ENCODE measurements around the gene CD53. TPM values are rescaled to one million over a fixed set of nuclear protein-coding genes. Genes with fewer than 3 reads are reported as not detected.

Gene CD53
- total RNA-seq, 1 experiment from 2014 or later: 0.96 TPM

DNA sequence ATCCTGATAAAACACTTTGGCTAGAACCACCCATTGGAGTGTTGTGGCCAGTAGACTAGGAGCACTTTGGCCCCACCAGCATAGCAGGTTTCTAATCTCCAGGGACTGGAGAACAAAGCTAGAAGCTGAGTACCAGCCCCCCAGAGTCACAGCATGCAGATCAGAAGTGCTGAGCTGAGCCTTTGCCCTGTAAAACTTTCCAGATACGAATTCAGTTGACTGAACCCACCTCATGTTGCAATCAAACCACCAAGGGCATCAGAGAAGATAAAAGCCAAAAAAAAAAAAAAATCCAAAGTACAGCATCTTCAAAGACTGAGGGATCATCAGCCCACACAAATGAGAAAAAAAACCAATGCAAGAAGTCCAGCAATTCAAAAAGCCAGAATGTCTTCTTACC, 8.7 kb upstream of the CD53 start:
- Histone ChIP-seq H3K4me3 (replicated peaks in 1 of 2; ENCODE audit: low read depth in 1 of 2, low read length in 2 of 2) (no peak overlapping the region), H3K9ac (ENCODE audit: low read length) (no peak overlapping the region), H3K79me2 (ENCODE audit: insufficient read depth, low read length) (no peaks in the 10 kb centered on the region), H3K27me3 (ENCODE audit: insufficient read depth, low read length) (no peaks in the 10 kb centered on the region), H4K20me1 (ENCODE audit: insufficient read depth) (no peaks in the 10 kb centered on the region), H3K9me2 (ENCODE audit: insufficient read depth) (no peaks in the 10 kb centered on the region), H3K4me1 (ENCODE audit: control insufficient read depth in 1 of 2, insufficient read depth in 2 of 2, low read length in 2 of 2) (no peaks in the 10 kb centered on the region), H3K36me3 (ENCODE audit: control insufficient read depth in 1 of 2, insufficient read depth in 2 of 2, low read length in 2 of 2) (no peaks in the 10 kb centered on the region), H3K27ac (ENCODE audit: low read depth, low read length) (no peak overlapping the region), H2AFZ (ENCODE audit: low read depth, low read length, poor library complexity, severe bottlenecking) (no peak overlapping the region), H3K4me2 (ENCODE audit: low read length) (no peak overlapping the region), H3K9me3 (ENCODE audit: control insufficient read depth in 1 of 2, insufficient read depth in 1 of 2, low read depth in 1 of 2, low read length in 2 of 2) (no peaks in the 10 kb centered on the region; a peak in 1 of 4 replicates)
- BruUV-seq (replicated peaks): no TSS peak
- TF ChIP-seq CEBPB (IDR thresholded peaks at IDR 0.05; ENCODE audit: low read depth): no peak
- TF ChIP-seq SIN3A (IDR thresholded peaks at IDR 0.05; ENCODE audit: low read depth): no peak
- TF ChIP-seq SP1 (IDR thresholded peaks at IDR 0.05; ENCODE audit: low read depth): no peak
- TF ChIP-seq, protein P1, sequence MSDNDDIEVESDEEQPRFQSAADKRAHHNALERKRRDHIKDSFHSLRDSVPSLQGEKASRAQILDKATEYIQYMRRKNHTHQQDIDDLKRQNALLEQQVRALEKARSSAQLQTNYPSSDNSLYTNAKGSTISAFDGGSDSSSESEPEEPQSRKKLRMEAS (IDR thresholded peaks at IDR 0.05): no peak
- TF ChIP-seq ZNF274 (IDR thresholded peaks at IDR 0.05; ENCODE audit: low read depth, low read length): no peak
- TF ChIP-seq POLR2A (IDR thresholded peaks at IDR 0.05; ENCODE audit: borderline replicate concordance, extremely low read depth, insufficient read depth, insufficient read length): no peak
- CTCF ChIA-PET: no interaction called here
- POLR2A ChIA-PET: no interaction called here
- intact Hi-C loops (cut with micrococcal nuclease): no loop called here
- ATAC-seq (no peak), DNase-seq (ENCODE audit: low read depth, low spot score) (no peak)
- RAD21 ChIA-PET (ENCODE audit: low non-redundant PET in 1 of 2, low total read pairs in 2 of 2, uncharacterized antibody in 2 of 2, unreplicated experiment in 2 of 2): no interaction called here

DNA sequence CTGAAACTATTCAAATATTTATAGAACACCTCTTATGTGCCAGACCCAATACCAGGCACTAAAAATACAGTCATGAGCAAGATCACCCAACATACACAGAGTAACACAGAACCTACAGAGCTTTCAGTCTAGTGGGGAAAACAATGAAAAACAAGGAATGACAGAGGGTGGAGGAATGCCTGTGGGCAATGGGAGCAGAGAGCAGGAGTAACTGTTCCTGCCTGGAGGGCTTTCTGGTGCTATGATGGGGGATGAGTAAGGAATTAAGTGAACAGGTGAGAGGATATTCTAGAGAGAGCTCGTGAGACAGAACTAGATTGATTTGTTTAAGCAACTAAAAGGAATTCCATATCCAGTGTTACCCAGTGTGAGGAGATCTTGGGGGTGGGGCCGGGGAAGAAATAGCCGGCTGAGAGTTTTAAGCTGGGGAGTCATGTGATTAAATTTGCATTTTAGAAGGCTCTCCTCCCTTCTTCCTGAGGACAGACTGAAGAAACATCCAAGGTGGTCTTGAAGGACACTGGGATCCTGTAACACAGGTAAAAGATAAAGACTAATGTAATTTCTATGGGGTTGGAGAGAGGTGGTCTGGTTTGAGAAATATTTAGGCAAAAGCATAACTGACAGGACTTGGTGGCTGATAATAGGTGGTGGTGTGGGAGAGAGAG, 2.1 kb upstream of the CD53 start:
- H3K4me2 ChIP-seq (ENCODE audit: low read length): no peak overlapping the region
- no peak for TF ChIP-seq ELF1 (IDR thresholded peaks at IDR 0.05; ENCODE audit: borderline replicate concordance, low read depth)
- no peak for TF ChIP-seq SIN3A (IDR thresholded peaks at IDR 0.05; ENCODE audit: low read depth)
- TF ChIP-seq SRF (IDR thresholded peaks at IDR 0.05; ENCODE audit: low read depth): no peak
- no peak for TF ChIP-seq TCF7L2 (IDR thresholded peaks at IDR 0.05; ENCODE audit: borderline replicate concordance, extremely low read depth, insufficient read depth, insufficient read length)
- TF ChIP-seq, protein P2, sequence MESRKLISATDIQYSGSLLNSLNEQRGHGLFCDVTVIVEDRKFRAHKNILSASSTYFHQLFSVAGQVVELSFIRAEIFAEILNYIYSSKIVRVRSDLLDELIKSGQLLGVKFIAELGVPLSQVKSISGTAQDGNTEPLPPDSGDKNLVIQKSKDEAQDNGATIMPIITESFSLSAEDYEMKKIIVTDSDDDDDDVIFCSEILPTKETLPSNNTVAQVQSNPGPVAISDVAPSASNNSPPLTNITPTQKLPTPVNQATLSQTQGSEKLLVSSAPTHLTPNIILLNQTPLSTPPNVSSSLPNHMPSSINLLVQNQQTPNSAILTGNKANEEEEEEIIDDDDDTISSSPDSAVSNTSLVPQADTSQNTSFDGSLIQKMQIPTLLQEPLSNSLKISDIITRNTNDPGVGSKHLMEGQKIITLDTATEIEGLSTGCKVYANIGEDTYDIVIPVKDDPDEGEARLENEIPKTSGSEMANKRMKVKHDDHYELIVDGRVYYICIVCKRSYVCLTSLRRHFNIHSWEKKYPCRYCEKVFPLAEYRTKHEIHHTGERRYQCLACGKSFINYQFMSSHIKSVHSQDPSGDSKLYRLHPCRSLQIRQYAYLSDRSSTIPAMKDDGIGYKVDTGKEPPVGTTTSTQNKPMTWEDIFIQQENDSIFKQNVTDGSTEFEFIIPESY (IDR thresholded peaks at IDR 0.05; ENCODE audit: extremely low read depth, insufficient replicate concordance, low read length): no peak
- TF ChIP-seq FOSL1 (IDR thresholded peaks at IDR 0.05; ENCODE audit: low read depth): no peak
- no peak for TF ChIP-seq POLR2A (IDR thresholded peaks at IDR 0.05; ENCODE audit: borderline replicate concordance, extremely low read depth, insufficient read depth, insufficient read length)
- TF ChIP-seq SP1 (IDR thresholded peaks at IDR 0.05; ENCODE audit: low read depth): no peak
- TF ChIP-seq CBX3 (IDR thresholded peaks at IDR 0.05; ENCODE audit: low read depth): no peak
- no peak for TF ChIP-seq EGR1 (IDR thresholded peaks at IDR 0.05; ENCODE audit: low read depth)
- TF ChIP-seq YY1 (IDR thresholded peaks at IDR 0.05; ENCODE audit: extremely low read depth, insufficient replicate concordance, low read depth, low read length): no peak
- TF ChIP-seq CEBPB (IDR thresholded peaks at IDR 0.05; ENCODE audit: low read depth): no peak
- no peak for TF ChIP-seq JUND (IDR thresholded peaks at IDR 0.05)
- no peak for TF ChIP-seq EZH2phosphoT487 (IDR thresholded peaks at IDR 0.05; ENCODE audit: borderline replicate concordance)
- TF ChIP-seq ZFX (IDR thresholded peaks at IDR 0.05): no peak
- TF ChIP-seq, protein P3, sequence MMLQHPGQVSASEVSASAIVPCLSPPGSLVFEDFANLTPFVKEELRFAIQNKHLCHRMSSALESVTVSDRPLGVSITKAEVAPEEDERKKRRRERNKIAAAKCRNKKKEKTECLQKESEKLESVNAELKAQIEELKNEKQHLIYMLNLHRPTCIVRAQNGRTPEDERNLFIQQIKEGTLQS (IDR thresholded peaks at IDR 0.05): no peak
- H3K9me3 ChIP-seq (ENCODE audit: control insufficient read depth in 1 of 2, insufficient read depth in 1 of 2, low read depth in 1 of 2, low read length in 2 of 2): no peaks in the 10 kb centered on the region; a peak in 1 of 4 replicates
- POLR2A ChIA-PET: no interaction called here
- H3K9me2 ChIP-seq (ENCODE audit: insufficient read depth): no peaks in the 10 kb centered on the region
- DNase-seq (ENCODE audit: low read depth, low spot score) (no peak), ATAC-seq (no peak)
- no peak overlapping the region for H3K9ac ChIP-seq (ENCODE audit: low read length)
- H3K36me3 ChIP-seq (ENCODE audit: control insufficient read depth in 1 of 2, insufficient read depth in 2 of 2, low read length in 2 of 2): no peaks in the 10 kb centered on the region
- no peaks in the 10 kb centered on the region for H4K20me1 ChIP-seq (ENCODE audit: insufficient read depth)
- no peak overlapping the region for H2AFZ ChIP-seq (ENCODE audit: low read depth, low read length, poor library complexity, severe bottlenecking)
- RAD21 ChIA-PET (ENCODE audit: low non-redundant PET in 1 of 2, low total read pairs in 2 of 2, uncharacterized antibody in 2 of 2, unreplicated experiment in 2 of 2): no interaction called here
- BruUV-seq (replicated peaks): no TSS peak
- no peak overlapping the region for H3K27ac ChIP-seq (ENCODE audit: low read depth, low read length)
- no peaks in the 10 kb centered on the region for H3K4me1 ChIP-seq (ENCODE audit: control insufficient read depth in 1 of 2, insufficient read depth in 2 of 2, low read length in 2 of 2)
- intact Hi-C loops (cut with micrococcal nuclease): no loop called here
- no peak overlapping the region for H3K4me3 ChIP-seq (replicated peaks in 1 of 2; ENCODE audit: low read depth in 1 of 2, low read length in 2 of 2)
- CTCF ChIA-PET: no interaction called here
- no peaks in the 10 kb centered on the region for H3K79me2 ChIP-seq (ENCODE audit: insufficient read depth, low read length)
- H3K27me3 ChIP-seq (ENCODE audit: insufficient read depth, low read length): peaks cover 4% of the 10 kb centered on the region; the same call in 1 of the 2 replicates

Measured in HCT116 (cell line).